COLO829 (cell line): ENCODE measurements around the gene CDH4.

Experiments used
- DNase-seq: peaks from one replicate; pipeline ENCODE4 v3.0.0; 2012; ENCODE audit warnings: low spot score

The CDH4 gene

GRCh38 chr20:61918548-61918947 lies 666.5 kb downstream of the CDH4 start:
- DNase-seq: no peak

- no peak for DNase-seq
These were observed 667.2 kb downstream of the CDH4 start for GRCh38 chr20:61919239-61919638.

- DNase-seq: no peak
These were observed 667.8 kb downstream of the CDH4 start for GRCh38 chr20:61919675-61920365.

GRCh38 chr20:61922411-61922810 lies 670.4 kb downstream of the CDH4 start:
- DNase-seq: no peak

GRCh38 chr20:61922936-61923335 lies 670.9 kb downstream of the CDH4 start:
- DNase-seq: no peak

GRCh38 chr20:61923371-61924166 lies 671.5 kb downstream of the CDH4 start:
- DNase-seq: no peak

GRCh38 chr20:61924211-61924857 lies 672.3 kb downstream of the CDH4 start:
- DNase-seq: no peak

GRCh38 chr20:61924858-61925554 lies 672.9 kb downstream of the CDH4 start:
- DNase-seq: no peak

- peak; percentile 74 for DNase-seq
These were observed 673.6 kb downstream of the CDH4 start for GRCh38 chr20:61925555-61926252.

GRCh38 chr20:61926253-61926613 lies 674.2 kb downstream of the CDH4 start:
- DNase-seq: no peak

- no peak for DNase-seq
These were observed 674.7 kb downstream of the CDH4 start for GRCh38 chr20:61926796-61927192.

GRCh38 chr20:61927193-61927825 lies 675.2 kb downstream of the CDH4 start:
- no peak for DNase-seq

GRCh38 chr20:61927826-61928541 lies 675.9 kb downstream of the CDH4 start:
- DNase-seq: no peak

- DNase-seq: no peak
These were observed 677.5 kb downstream of the CDH4 start for GRCh38 chr20:61929561-61929960.

- DNase-seq: no peak
These were observed 678.1 kb downstream of the CDH4 start for GRCh38 chr20:61929971-61930666.

GRCh38 chr20:61930776-61931475 lies 678.9 kb downstream of the CDH4 start:
- no peak for DNase-seq

GRCh38 chr20:61931476-61932198 lies 679.6 kb downstream of the CDH4 start:
- DNase-seq: no peak

GRCh38 chr20:61932199-61932592 lies 680.1 kb downstream of the CDH4 start:
- no peak for DNase-seq
